GF-D8 (cell line): Measurements from ENCODE around the gene ARHGAP26.
"Not testable (repeated sequence)": the region's sequence is repeated elsewhere in the genome, so short reads cannot be mapped to it uniquely, and the experiment has no call there.

ENCODE experiments used
- DNase-seq: peaks from one replicate; lab custom pipeline; 2025; lab: John Stamatoyannopoulos, UW

Gene ARHGAP26

GRCh38 chr5:142906863-142907671 lies 136.9 kb downstream of the ARHGAP26 start:
- DNase-seq: no peak

GRCh38 chr5:142908659-142909058 lies 138.5 kb downstream of the ARHGAP26 start:
- DNase-seq: no peak

GRCh38 chr5:142910128-142910527 lies 140.0 kb downstream of the ARHGAP26 start:
- DNase-seq: no peak

- no peak for DNase-seq
Measured at GRCh38 chr5:142911170-142911569, 141.0 kb downstream of the ARHGAP26 start.

GRCh38 chr5:142911775-142912174 lies 141.6 kb downstream of the ARHGAP26 start:
- no peak for DNase-seq

- no peak for DNase-seq
Measured at GRCh38 chr5:142913728-142914338, 143.7 kb downstream of the ARHGAP26 start.

GRCh38 chr5:142915038-142915437 lies 144.9 kb downstream of the ARHGAP26 start:
- DNase-seq: no peak

- no peak for DNase-seq
Measured at GRCh38 chr5:142915813-142916424, 145.7 kb downstream of the ARHGAP26 start.

- DNase-seq: no peak
Measured at GRCh38 chr5:142918959-142919635, 148.9 kb downstream of the ARHGAP26 start.

GRCh38 chr5:142920849-142921612 lies 150.9 kb downstream of the ARHGAP26 start:
- DNase-seq: no peak

GRCh38 chr5:142922223-142922952 lies 152.2 kb downstream of the ARHGAP26 start:
- DNase-seq: no peak

- DNase-seq: peak; percentile 27
Measured at GRCh38 chr5:142924135-142924883, 154.1 kb downstream of the ARHGAP26 start.

- DNase-seq: no peak
Measured at GRCh38 chr5:142925795-142926194, 155.6 kb downstream of the ARHGAP26 start.

- no peak for DNase-seq
Measured at GRCh38 chr5:142926549-142926948, 156.4 kb downstream of the ARHGAP26 start.

GRCh38 chr5:142928999-142929398 lies 158.8 kb downstream of the ARHGAP26 start:
- not testable (repeated sequence) for DNase-seq

- peak; percentile 34 for DNase-seq
Measured at GRCh38 chr5:142929587-142929986, 159.4 kb downstream of the ARHGAP26 start.

GRCh38 chr5:142930395-142931110 lies 160.4 kb downstream of the ARHGAP26 start:
- DNase-seq: no peak

GRCh38 chr5:142931896-142932686 lies 161.9 kb downstream of the ARHGAP26 start:
- DNase-seq: no peak
